Neural cell (in vitro differentiated cells): ENCODE results near the gene SRGAP3. TPM values are rescaled to one million over a fixed set of nuclear protein-coding genes. Genes with fewer than 3 reads are reported as not detected.

Experiments
- H2AFZ ChIP-seq: fragments of 200-600, 300-800 bp; sonication (generic), shearing (Covaris generic); 2 replicates; pipeline ENCODE4 v1.6.0; 2014; ENCODE audit warnings: low read depth, mild to moderate bottlenecking, antibody characterized with exemption, low read length, moderate library complexity
- H3F3A ChIP-seq: fragments of 200-600 bp; shearing (Covaris generic); 2 replicates; pipeline ENCODE4 v1.6.1; 2016; ENCODE audit warnings: mild to moderate bottlenecking, moderate library complexity, mixed read lengths, antibody characterized with exemption, low read length; ENCODE audit not compliant: insufficient read depth, poor library complexity, severe bottlenecking
- H3K27ac ChIP-seq: fragments of 200-600, 300-800 bp; sonication (generic), shearing (Covaris generic); 2 replicates; pipeline ENCODE4 v1.5.1; 2014; ENCODE audit warnings: mild to moderate bottlenecking, low read length, moderate library complexity
- H3K27me3 ChIP-seq: fragments of 300-800, 200-600 bp; sonication (generic), shearing (Covaris generic); 2 replicates; pipeline ENCODE4 v1.6.0; 2014; ENCODE audit warnings: mild to moderate bottlenecking, low read depth, low read length, moderate library complexity; ENCODE audit not compliant: insufficient read depth
- H3K36me3 ChIP-seq: fragments of 300-800, 200-600 bp; sonication (generic), shearing (Covaris generic); 2 replicates; pipeline ENCODE4 v1.5.1; 2014; ENCODE audit warnings: mild to moderate bottlenecking, antibody characterized with exemption, low read length, moderate library complexity; ENCODE audit not compliant: insufficient read depth
- H3K4me2 ChIP-seq: fragments of 300-800, 200-600 bp; sonication (generic), shearing (Covaris generic); 2 replicates; pipeline ENCODE4 v1.6.0; 2014; ENCODE audit warnings: mild to moderate bottlenecking, low read length
- H3K4me3 ChIP-seq: fragments of 300-800, 200-600 bp; sonication (generic), shearing (Covaris generic); 2 replicates; pipeline ENCODE4 v1.5.1; 2014; ENCODE audit warnings: mild to moderate bottlenecking, low read length, moderate library complexity
- H3K79me2 ChIP-seq: fragments of 200-600 bp; shearing (Covaris generic); replicated peaks from 2 replicates; pipeline ENCODE4 v1.6.0; 2014; ENCODE audit warnings: mild to moderate bottlenecking, low read length, moderate library complexity; ENCODE audit not compliant: insufficient read depth
- H3K9ac ChIP-seq: fragments of 300-800, 200-600 bp; sonication (generic), shearing (Covaris generic); 2 replicates; pipeline ENCODE4 v1.6.1; 2016; ENCODE audit warnings: mild to moderate bottlenecking, low read length, mixed read lengths
- H3K9me2 ChIP-seq: fragments of 200-600 bp; shearing (Covaris generic); 2 replicates; pipeline ENCODE4 v1.6.1; 2016; ENCODE audit warnings: mild to moderate bottlenecking, low read length, mixed read lengths; ENCODE audit not compliant: insufficient read depth
- H3K9me3 ChIP-seq: fragments of 200-600, 300-800 bp; sonication (generic), shearing (Covaris generic); 2 replicates; pipeline ENCODE4 v1.6.1; 2016; ENCODE audit warnings: mild to moderate bottlenecking, mixed run types, low read length, moderate library complexity, mixed read lengths
- H4K20me1 ChIP-seq: fragments of 200-600 bp; shearing (Covaris generic); 2 replicates; pipeline ENCODE4 v1.6.1; 2016; ENCODE audit warnings: mild to moderate bottlenecking, mixed run types; ENCODE audit not compliant: insufficient read depth
- EP300 ChIP-seq: fragments of 450-650 bp; conservative IDR thresholded peaks from 2 replicates; pipeline ENCODE4 v1.6.1; 2014; ENCODE audit warnings: antibody characterized with exemption, mild to moderate bottlenecking, moderate library complexity; ENCODE audit not compliant: poor library complexity, severe bottlenecking
- EZH2 ChIP-seq: fragments of 200-600, 300-800 bp; shearing (Covaris generic), sonication (generic); IDR thresholded peaks from 2 replicates; pipeline ENCODE4 v1.6.1; 2014; ENCODE audit warnings: antibody characterized with exemption, low read length, borderline replicate concordance, mild to moderate bottlenecking; ENCODE audit not compliant: insufficient read depth, poor library complexity, severe bottlenecking
- MXI1 ChIP-seq: fragments of 450-650 bp; conservative IDR thresholded peaks from 2 replicates; pipeline ENCODE4 v1.6.1; 2014; ENCODE audit warnings: antibody characterized with exemption, mild to moderate bottlenecking; ENCODE audit not compliant: poor library complexity, severe bottlenecking
- POLR2AphosphoS5 ChIP-seq: IDR thresholded peaks from 2 replicates; pipeline ENCODE4 v1.6.1; 2012
- RAD21 ChIP-seq: fragments of 450-650 bp; conservative IDR thresholded peaks from 2 replicates; pipeline ENCODE4 v1.6.1; 2014; ENCODE audit warnings: antibody characterized with exemption, mild to moderate bottlenecking, moderate library complexity
- SMC3 ChIP-seq: fragments of 450-650 bp; conservative IDR thresholded peaks from 2 replicates; pipeline ENCODE4 v1.6.1; 2014; ENCODE audit warnings: antibody characterized with exemption, mild to moderate bottlenecking, moderate library complexity; ENCODE audit not compliant: poor library complexity
- TAF1 ChIP-seq: IDR thresholded peaks from 2 replicates; pipeline ENCODE4 v1.6.1; 2012; ENCODE audit warnings: low read depth
- polyA plus RNA-seq: library from polyadenylated mRNA; depleted of rRNA; stranded (reverse); fragments of >200 nt; gene quantifications from 2 replicates; pipeline ENCODE4 v1.2.3, GENCODE V29; 2014
- TF ChIP-seq, protein P1 (sequence below): fragments of 450-650 bp; IDR thresholded peaks from 2 replicates; pipeline ENCODE4 v1.5.1; 2014; ENCODE audit warnings: antibody characterized with exemption, mild to moderate bottlenecking, moderate library complexity; ENCODE audit not compliant: poor library complexity, severe bottlenecking
- TF ChIP-seq, protein P2 (sequence below): IDR thresholded peaks from 2 replicates; pipeline ENCODE4 v1.6.1; 2012; ENCODE audit warnings: borderline replicate concordance

Gene SRGAP3
- polyA plus RNA-seq, 1 donor from 2014 or later: 31.5 TPM

DNA sequence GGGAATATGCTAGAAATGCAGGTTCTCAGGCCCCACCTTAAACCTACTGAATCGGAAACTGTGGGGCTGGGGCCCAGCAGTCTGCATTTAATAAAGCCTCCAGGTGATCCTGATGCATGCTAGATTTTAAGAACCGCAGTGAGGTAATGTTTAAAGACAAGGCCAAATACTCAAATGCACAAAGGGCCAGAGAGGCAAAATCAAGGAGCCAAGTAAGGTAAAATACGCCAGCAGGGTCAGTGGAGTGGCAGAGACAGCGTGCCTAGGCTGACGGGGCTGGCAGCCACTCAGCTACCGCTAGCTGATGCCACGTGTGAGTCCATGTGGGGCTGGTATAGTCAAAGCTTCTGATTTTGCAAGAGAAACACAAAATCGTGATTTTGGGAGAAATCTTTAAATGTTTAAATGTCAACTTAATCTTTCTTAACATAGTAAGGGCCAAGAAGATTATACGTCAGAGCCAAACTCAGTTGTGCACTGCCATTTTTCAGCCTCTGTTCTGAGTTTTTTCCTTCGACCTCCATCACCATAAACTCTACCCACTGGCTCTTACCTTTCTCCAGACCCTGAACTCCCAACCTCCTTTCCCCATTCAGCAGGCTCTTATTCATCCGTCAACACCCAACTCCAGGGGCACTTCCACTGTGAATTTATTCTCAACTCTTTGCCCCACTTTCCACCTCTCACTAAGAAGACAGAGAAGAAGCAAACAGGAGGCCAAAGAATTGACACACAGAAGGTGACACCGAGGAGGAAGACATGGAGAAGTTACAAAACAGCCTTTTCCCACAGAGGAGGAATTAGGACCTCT, 149.5 kb downstream of the SRGAP3 start:
- H3K9me3 ChIP-seq: no peaks in the 10 kb centered on the region
- no peaks in the 10 kb centered on the region for H4K20me1 ChIP-seq
- H2AFZ ChIP-seq: no peak overlapping the region
- H3K9ac ChIP-seq: no peak overlapping the region
- H3K4me2 ChIP-seq: no peak overlapping the region
- H3K27ac ChIP-seq: no peak overlapping the region
- H3K4me3 ChIP-seq: no peak overlapping the region
- peaks cover 11% of the 10 kb centered on the region for H3K36me3 ChIP-seq
- peaks cover 12% of the 10 kb centered on the region for H3F3A ChIP-seq
- no peaks in the 10 kb centered on the region for H3K27me3 ChIP-seq
- H3K9me2 ChIP-seq: no peaks in the 10 kb centered on the region
- no peaks in the 10 kb centered on the region for H3K79me2 ChIP-seq
- TF ChIP-seq SMC3: no peak
- no peak for TF ChIP-seq POLR2AphosphoS5
- TF ChIP-seq EP300: no peak
- TF ChIP-seq, protein P1, sequence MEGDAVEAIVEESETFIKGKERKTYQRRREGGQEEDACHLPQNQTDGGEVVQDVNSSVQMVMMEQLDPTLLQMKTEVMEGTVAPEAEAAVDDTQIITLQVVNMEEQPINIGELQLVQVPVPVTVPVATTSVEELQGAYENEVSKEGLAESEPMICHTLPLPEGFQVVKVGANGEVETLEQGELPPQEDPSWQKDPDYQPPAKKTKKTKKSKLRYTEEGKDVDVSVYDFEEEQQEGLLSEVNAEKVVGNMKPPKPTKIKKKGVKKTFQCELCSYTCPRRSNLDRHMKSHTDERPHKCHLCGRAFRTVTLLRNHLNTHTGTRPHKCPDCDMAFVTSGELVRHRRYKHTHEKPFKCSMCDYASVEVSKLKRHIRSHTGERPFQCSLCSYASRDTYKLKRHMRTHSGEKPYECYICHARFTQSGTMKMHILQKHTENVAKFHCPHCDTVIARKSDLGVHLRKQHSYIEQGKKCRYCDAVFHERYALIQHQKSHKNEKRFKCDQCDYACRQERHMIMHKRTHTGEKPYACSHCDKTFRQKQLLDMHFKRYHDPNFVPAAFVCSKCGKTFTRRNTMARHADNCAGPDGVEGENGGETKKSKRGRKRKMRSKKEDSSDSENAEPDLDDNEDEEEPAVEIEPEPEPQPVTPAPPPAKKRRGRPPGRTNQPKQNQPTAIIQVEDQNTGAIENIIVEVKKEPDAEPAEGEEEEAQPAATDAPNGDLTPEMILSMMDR: no peak
- TF ChIP-seq MXI1: no peak
- TF ChIP-seq EZH2: no peak
- TF ChIP-seq RAD21: no peak
- TF ChIP-seq, protein P2, sequence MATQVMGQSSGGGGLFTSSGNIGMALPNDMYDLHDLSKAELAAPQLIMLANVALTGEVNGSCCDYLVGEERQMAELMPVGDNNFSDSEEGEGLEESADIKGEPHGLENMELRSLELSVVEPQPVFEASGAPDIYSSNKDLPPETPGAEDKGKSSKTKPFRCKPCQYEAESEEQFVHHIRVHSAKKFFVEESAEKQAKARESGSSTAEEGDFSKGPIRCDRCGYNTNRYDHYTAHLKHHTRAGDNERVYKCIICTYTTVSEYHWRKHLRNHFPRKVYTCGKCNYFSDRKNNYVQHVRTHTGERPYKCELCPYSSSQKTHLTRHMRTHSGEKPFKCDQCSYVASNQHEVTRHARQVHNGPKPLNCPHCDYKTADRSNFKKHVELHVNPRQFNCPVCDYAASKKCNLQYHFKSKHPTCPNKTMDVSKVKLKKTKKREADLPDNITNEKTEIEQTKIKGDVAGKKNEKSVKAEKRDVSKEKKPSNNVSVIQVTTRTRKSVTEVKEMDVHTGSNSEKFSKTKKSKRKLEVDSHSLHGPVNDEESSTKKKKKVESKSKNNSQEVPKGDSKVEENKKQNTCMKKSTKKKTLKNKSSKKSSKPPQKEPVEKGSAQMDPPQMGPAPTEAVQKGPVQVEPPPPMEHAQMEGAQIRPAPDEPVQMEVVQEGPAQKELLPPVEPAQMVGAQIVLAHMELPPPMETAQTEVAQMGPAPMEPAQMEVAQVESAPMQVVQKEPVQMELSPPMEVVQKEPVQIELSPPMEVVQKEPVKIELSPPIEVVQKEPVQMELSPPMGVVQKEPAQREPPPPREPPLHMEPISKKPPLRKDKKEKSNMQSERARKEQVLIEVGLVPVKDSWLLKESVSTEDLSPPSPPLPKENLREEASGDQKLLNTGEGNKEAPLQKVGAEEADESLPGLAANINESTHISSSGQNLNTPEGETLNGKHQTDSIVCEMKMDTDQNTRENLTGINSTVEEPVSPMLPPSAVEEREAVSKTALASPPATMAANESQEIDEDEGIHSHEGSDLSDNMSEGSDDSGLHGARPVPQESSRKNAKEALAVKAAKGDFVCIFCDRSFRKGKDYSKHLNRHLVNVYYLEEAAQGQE: no peak
- TF ChIP-seq TAF1: no peak

DNA sequence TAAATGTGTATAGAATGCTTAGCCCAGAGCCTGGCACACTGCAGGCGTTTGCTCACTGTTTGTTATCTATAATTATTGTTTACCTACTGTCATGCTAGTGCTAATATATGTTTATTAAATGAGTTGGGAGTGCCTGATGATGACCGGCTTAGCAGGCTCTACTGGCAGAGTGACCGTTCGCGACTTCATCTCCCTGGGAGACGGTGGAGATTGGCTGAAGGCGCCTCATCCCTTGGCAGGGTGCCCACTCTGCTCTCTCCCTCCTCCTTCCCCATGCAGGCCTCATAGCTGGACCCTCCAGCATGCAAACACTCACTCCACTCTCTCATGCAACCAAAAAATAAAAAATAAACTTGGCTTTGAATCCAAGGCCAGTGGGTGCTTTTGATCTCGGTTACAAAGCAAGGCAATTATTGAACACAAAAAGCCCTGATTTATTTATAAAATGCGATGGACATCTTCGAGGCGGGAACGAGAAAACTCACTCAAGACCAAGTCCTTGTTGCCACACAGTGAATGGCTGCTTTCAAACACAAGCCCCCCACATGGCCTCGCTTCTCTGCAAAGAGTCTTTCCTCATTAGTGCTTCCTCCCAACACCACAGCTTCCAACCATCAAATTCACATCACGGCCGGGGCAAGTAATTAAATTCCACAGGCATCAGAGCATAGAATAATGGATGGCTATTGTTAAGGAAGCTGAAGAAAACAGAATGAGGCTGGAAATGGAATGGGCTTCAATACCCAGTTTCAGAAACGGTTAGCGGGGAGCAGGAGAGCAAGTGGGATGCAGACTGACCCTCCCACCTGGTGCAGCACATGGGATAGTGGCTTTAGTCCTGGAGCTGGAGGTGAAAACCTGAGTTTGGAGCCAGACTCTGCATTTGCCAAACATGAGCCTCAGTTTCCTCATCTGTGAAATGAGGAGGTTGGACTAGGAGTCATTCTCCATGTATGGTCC, 150.4 kb downstream of the SRGAP3 start:
- Histone ChIP-seq H3K27ac (no peak overlapping the region), H3K4me2 (no peak overlapping the region), H2AFZ (no peak overlapping the region), H4K20me1 (no peaks in the 10 kb centered on the region), H3K27me3 (no peaks in the 10 kb centered on the region), H3F3A (peaks cover 12% of the 10 kb centered on the region), H3K9me2 (no peaks in the 10 kb centered on the region), H3K79me2 (no peaks in the 10 kb centered on the region), H3K9ac (no peak overlapping the region), H3K9me3 (no peaks in the 10 kb centered on the region), H3K36me3 (peaks cover 5% of the 10 kb centered on the region), H3K4me3 (no peak overlapping the region)
- TF ChIP-seq EZH2 (no peak), TAF1 (no peak), EP300 (no peak), POLR2AphosphoS5 (no peak), MXI1 (no peak), RAD21 (no peak), SMC3 (no peak)
- TF ChIP-seq, protein P1: no peak
- TF ChIP-seq, protein P2: no peak
